H7 (cell line): ENCODE results near the gene AATK. TPM values are rescaled to one million over a fixed set of nuclear protein-coding genes. Genes with fewer than 3 reads are reported as not detected.

ENCODE experiments used
- DNase-seq: peaks from one replicate; pipeline ENCODE4 v3.0.0; 2012
- H3K27me3 ChIP-seq: 2 replicates; pipeline ENCODE4 v1.6.0; 2011; ENCODE audit warnings: mild to moderate bottlenecking, low read length; ENCODE audit not compliant: control insufficient read depth, insufficient read depth
- H3K36me3 ChIP-seq: replicated peaks from 2 replicates; pipeline ENCODE4 v1.5.1; 2011; ENCODE audit warnings: low read length; ENCODE audit not compliant: control insufficient read depth, insufficient read depth
- H3K4me3 ChIP-seq: 2 replicates; pipeline ENCODE4 v1.5.1; 2011; ENCODE audit warnings: low read depth, mild to moderate bottlenecking, control low read depth, low read length, moderate library complexity; ENCODE audit not compliant: insufficient read depth
- total RNA-seq: library from RNA; depleted of rRNA; stranded (reverse); fragments of >200 nt; shearing (Covaris generic); gene quantifications from 2 replicates; pipeline ENCODE4 v1.2.3, GENCODE V29; 2014

Gene AATK
- total RNA-seq, 1 experiment from 2014 or later, result 1.5 TPM

DNA sequence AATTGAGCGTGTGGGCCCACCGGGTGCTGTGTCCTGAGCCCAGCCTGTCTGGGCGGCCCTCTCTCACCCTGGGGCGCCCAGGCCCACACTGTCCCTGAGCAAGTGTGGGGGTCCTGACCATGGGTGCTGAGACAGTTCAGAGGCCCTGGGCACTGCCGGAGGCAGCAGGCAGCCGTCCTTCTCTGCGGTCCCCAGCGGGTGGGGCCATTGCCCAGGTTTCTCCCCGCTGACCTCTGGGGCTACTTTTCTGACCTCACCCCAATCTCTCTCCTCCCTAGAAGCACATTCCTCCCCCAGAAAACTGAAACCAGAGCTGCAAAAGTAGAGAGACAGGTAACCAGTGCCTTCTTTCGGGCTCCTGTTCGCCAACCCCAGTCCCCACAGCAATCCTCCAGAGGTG, 36.7 kb downstream of the AATK start:
- DNase-seq, result no peak
- Histone ChIP-seq H3K4me3 (no peak overlapping the region), H3K36me3 (no peaks in the 10 kb centered on the region), H3K27me3 (no peaks in the 10 kb centered on the region)

DNA sequence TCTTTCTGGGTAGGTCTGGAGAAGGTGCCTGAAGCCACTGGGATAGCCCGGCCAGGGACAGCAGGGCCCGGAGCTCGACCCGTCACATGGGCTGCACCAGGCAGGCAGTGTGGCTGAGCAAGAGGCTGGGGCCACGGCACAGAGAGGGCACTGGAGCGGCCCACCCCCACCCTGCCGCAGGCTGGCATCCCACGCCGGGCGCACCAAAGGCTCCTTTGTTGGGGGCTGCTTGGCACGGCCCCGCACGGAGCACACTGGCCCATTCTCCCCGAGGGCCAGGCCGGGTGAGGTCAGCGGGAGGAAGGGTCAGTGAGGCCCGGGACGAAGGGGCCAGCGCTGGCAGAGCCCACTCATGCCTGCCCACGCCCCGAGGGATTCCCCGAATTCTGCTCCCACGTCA, 37.2 kb downstream of the AATK start:
- Histone ChIP-seq H3K27me3 (no peaks in the 10 kb centered on the region), H3K4me3 (no peak overlapping the region), H3K36me3 (no peaks in the 10 kb centered on the region)
- no peak for DNase-seq

DNA sequence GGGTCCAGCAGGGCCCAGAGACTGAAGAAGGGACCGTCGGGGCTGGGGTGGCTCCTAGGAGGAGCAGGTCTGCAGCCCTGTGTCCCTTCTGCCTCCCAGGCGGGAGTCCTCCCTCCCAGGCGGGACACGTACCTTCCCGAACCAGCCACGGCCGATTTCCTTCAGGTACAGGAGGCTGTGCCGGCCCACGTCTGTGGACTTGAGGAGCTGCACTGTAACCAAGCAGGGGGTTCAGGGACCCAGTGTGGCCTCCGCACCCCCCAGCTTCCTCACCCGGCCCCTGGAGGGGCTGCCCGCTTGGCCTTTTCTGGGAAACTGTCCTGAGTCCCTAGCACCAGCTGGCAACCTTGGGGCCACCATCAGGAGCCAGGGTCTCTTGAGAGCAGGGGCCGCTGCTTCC, 37.7 kb downstream of the AATK start:
- DNase-seq, result no peak
- Histone ChIP-seq H3K36me3 (no peaks in the 10 kb centered on the region), H3K27me3 (no peaks in the 10 kb centered on the region), H3K4me3 (no peak overlapping the region)

DNA sequence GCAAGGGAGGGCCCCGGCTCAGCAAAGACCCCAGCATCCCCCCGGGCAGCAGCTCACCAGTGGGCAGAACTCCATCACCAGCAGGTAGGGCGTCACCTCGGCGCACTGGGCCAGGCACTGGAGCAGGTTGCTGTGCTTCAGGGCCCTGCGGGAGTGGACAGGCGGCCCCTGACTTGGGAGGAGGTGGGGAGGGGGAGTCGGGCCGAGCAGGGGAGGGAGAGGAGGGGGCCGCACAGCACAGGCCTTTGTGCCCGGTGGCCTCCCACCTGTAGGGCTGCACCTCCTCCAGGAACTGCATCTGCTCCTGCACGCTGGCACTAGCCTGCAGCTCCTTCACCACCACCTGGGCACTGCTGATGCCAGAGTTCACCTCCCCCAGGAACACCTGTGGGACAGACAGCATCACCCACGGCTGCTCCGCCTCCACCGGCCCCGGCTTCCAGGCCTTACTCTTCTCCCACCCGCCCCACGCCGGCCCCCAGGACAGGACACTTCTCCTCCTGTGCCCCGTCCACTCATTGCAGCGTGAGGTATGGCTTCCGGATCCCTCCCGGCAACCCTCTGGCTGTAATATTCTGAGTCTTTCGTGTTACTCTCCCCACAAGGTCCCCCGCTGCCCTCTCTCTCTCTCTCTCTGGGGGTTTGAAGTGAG, 38.4 kb downstream of the AATK start:
- Histone ChIP-seq H3K27me3 (no peaks in the 10 kb centered on the region), H3K36me3 (no peaks in the 10 kb centered on the region), H3K4me3 (no peak overlapping the region)
- no peak for DNase-seq

DNA sequence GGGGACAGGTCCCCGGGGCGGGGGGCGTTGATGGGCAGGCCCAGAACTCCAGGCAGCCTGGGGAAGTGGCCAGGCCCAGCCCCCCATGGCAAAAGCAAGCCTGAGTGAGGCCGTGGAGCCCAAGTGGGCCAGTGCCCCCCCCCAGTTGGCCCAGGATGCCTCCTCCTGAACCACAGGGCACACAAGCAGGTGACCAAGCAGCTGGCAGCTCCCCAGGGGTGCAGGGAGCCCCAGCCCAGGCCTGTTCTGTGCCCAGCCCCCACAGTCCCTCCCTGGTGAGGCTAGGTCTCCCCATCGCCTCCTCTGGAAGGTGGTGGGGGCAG, 38.9 kb downstream of the AATK start:
- no peaks in the 10 kb centered on the region for H3K27me3 ChIP-seq

DNA sequence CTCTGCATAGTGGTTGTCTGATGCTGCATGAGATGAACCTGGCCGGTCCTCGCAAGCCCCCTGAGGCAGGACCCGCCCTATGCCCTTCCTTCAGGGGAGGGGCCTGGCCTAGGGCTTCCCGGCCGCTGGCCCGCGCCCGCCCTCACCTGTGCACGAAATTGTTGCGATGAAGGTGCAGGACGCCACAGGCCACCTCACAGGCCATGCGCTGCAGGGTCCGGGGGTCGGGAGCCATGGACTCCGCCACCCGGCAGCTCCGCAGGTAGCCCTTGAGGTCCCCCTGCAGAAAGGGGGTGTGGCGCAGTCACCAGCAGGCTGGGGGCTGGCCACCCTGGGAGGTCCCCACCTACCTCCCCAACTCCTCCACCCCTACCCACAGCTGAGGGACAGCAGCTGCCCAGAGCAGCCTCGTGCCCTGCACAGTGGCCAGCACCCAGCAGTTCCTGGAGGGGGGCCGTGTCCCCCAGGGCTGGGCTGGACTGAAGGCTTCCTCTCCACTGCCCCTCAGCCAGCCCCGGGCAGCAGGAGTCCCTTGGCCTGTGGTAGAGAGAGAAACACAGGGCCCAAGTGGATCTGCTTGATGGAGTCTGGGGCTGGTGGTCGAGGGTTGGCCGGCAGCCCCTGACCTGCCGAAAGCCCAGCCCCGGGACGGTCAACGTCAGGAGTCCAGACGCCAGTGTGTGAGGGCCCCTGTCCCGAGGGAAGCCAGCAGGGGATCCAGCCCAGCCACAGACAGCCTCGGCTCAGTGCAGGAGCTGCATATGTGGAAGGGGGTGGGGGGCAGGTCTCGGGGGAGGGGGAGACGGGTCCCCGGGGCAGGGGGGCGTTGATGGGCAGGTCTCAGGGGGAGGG, 39.5 kb downstream of the AATK start:
- peak; percentile 87 for DNase-seq
- H3K36me3 ChIP-seq, result no peaks in the 10 kb centered on the region
- no peaks in the 10 kb centered on the region for H3K27me3 ChIP-seq
- no peak overlapping the region for H3K4me3 ChIP-seq

More for the DNA sequence above, 38.9 kb downstream of the AATK start:
- DNase-seq, result no peak
- Histone ChIP-seq H3K36me3 (no peaks in the 10 kb centered on the region), H3K4me3 (no peak overlapping the region)

DNA sequence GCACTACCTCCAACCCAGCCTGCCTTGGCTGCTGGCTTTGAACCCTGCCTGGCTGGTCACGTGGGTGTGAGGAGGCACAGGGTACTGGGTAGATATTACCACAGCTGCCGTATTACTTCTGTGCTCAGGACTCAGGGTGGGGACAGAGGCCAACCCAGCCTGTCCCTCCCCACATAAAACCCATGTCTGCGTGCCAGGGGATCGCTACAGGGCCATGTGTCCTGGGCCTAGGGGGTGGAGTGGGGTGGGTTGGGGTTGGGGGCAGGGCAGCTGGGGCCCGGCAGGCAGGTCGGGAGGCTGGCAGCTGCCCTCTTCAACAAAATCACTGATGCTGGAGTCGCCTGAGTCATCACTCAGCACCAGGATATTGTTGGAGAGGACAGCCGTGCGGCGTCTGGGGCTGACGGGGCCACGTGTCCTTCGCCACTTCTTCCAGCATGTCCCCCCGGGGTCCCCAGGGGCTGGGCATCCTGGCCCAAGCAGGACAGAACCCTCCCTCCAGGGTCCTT, 40.4 kb downstream of the AATK start:
- Histone ChIP-seq H3K27me3 (no peaks in the 10 kb centered on the region), H3K36me3 (no peaks in the 10 kb centered on the region), H3K4me3 (no peak overlapping the region)
- DNase-seq, result no peak

DNA sequence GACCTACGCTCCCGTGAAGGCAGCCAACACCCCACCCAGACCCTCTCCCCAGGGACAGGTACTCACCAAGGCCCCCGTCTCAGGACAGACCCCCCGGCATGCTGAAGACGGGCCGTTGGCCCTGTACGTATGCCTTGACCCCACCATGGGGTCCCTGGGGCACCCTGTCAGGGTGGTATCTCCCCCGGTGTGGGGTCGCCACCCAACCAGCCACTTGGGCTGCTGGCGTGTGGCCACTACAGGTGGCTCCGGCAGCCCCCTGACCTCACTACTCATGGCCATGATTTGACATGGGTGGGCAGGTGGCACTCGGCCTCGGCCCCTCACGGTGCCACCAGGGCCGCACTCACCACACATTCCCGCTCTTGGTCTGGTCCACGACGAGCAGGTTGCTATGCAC, 41.6 kb downstream of the AATK start:
- no peaks in the 10 kb centered on the region for H3K27me3 ChIP-seq
- no peaks in the 10 kb centered on the region for H3K36me3 ChIP-seq
- H3K4me3 ChIP-seq, result no peak overlapping the region
- DNase-seq, result no peak

DNA sequence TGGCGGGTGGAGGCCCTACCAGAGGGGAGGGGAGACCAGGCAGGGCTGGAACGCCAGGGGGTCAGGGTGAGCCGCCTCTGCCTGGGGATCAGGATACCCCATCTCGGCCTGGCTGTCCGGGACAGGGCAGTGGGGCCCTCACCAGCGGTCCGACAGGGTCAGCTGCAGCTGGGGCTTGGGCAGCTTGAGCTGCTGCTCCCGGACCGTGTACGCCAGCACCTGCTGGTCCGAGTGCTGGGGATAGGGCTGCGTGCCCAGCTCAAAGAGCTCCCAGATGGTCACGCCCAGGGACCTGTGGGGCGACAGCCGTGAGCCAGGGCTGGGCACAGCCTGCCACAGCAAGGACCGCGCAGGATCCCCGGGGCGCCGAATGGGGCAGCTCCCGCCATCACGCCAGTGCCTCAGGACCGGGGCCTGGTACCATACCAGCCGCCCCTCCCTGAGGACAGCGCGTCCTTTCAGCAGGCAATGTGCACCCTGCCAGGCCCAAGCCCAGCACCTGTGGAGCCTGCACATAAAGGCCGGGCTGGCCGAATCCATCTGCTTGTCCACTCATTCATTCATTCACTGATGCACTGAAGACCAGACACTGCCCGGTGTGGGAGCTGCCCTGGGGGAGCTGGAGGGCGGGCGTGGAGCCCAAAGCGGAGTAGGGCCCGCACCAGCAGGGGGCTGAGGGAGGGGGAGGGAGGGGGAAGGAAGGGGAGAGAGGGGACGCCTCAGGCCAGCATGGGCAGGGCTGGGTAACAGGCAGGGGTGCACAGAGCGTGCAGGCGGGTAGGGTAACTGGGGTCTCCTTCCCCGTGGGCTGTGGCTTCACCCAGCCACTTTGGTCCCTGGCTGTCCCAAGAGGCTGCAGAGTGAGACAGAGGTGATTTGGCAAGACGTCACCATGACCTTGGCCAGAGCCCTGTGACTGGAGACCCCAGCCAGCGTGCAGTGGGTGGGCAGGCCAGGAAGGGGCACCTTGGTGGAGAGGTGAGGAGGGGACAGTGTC, 42.7 kb downstream of the AATK start:
- no peaks in the 10 kb centered on the region for H3K36me3 ChIP-seq
- DNase-seq, result no peak
- no peak overlapping the region for H3K4me3 ChIP-seq
- H3K27me3 ChIP-seq, result no peaks in the 10 kb centered on the region

DNA sequence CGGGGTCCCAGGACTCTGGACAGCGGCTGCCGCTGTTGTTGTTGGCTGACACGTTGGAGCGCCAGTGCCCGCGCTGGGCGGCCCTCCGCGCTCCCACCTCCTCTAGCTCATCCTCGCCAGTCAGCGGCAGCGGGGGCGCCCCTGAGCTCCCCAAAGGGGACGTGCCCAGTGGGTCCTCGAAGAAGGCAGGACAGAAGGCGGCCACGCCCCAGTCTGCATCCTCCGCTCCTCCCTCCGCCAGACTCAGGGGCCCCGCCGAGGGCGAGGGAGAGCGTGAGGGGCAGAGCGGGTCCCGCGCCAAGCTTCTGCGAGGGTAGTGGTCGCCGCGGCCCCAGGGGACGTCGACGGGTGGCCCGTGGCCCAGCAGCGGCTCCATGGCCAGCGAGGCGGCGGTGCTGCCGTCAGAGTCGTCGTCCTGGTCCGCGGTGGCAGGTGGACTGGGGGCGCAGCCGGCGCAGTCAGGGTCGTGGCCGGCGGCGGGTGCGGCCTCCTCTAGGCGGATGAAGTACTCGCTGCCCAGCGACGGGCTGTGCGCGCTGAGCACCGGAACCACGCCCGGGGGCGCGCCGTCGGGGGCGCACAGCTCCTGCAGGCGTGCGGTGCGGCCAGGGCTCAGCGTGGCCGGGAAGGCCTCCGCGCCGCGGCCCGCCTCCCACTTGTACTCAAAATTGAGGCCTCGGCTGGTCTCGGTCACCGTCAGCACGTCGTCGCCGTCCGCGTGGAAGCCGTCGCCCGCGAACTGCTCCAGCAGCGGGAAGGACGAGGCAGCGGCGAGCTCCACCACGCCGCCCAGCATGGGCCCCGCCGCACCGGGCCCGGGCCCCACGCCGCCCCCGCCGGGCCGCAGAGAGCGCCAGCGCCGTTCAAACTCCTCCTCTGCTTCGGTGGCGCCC, 43.9 kb downstream of the AATK start:
- no peaks in the 10 kb centered on the region for H3K36me3 ChIP-seq
- peak; percentile 81 for DNase-seq
- H3K4me3 ChIP-seq, result no peak overlapping the region
- H3K27me3 ChIP-seq, result no peaks in the 10 kb centered on the region

DNA sequence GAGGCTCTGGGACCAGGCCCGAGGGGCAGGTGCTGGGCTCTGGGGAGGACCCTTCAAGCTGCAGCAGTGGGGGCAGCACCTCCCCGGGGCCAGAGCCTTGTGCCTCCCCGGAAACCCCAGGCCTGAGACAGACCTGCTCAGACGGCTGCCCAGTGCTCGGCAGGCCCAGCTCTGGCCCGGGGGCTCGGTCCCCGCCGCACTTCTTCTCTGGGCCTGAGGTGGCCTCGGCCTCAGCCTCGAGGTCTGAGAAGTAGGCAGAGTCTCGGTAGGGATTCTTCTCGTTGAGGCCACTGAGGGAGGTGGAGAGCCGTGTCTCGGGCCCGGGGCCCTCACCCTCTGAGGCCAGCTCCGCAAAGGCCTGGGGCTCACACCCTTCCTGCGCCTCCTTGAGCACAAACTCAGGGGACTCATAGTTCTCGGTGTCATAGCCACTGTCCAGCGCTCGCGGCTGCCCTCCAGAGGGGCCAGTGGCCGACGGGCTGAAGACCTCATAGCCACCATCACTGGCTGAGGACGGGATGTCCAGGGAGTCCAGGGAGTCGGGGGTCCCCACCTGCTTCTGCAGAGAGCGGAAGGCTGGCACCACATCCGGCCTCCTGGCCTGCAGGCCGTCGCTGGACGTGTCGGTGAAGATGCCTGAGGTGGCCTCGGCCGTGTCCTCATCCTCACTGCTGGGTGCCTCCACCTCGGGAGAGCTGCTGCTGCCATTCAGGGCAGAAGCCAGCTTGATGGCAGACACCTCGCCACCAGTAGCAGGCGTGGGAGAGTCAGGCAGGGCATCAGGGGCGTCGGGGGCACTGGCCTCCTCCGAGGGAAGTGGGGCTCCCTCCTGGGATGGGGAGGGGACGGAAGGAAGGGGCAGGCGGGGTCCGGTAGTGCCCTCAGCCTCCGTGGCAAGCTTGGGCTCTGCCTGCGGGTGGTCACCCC, 45.1 kb downstream of the AATK start:
- H3K27me3 ChIP-seq, result no peaks in the 10 kb centered on the region
- H3K36me3 ChIP-seq, result no peaks in the 10 kb centered on the region
- peak; percentile 84 for DNase-seq

DNA sequence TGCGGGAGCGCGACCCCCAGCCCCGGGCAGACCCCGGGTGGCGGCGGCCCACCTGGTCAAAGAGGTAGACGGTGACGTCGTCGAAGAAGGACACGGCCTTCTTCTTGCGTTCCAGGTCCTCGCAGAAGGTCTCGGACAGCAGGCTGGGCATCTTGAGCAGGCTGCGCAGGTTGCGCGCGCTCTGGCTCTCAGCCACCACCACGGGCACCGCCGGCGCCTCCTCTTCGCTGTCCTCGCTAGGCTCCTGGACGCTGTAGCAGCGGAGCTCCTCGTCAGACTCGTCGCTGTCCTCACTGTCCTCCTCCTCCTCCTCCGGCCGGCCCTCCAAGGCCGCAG, 45.9 kb downstream of the AATK start:
- Histone ChIP-seq H3K36me3 (no peaks in the 10 kb centered on the region), H3K27me3 (no peaks in the 10 kb centered on the region), H3K4me3 (no peak overlapping the region)
- no peak for DNase-seq

More for the DNA sequence above, 45.1 kb downstream of the AATK start:
- H3K4me3 ChIP-seq, result no peak overlapping the region
